GM12892 (cell line): ENCODE data around the gene PLEKHN1.

ENCODE experiments used
- POLR2A ChIP-seq: IDR thresholded peaks from 2 replicates; pipeline ENCODE4 v1.6.1; 2011; ENCODE audit warnings: low read depth, low read length, control low read depth
- POLR2AphosphoS5 ChIP-seq: IDR thresholded peaks from 2 replicates; pipeline ENCODE4 v1.6.1; 2011; ENCODE audit warnings: low read depth, low read length, control low read depth
- TAF1 ChIP-seq: IDR thresholded peaks from 2 replicates; pipeline ENCODE4 v1.6.1; 2011; ENCODE audit warnings: low read depth, mild to moderate bottlenecking, control low read depth, low read length, borderline replicate concordance

DNA sequence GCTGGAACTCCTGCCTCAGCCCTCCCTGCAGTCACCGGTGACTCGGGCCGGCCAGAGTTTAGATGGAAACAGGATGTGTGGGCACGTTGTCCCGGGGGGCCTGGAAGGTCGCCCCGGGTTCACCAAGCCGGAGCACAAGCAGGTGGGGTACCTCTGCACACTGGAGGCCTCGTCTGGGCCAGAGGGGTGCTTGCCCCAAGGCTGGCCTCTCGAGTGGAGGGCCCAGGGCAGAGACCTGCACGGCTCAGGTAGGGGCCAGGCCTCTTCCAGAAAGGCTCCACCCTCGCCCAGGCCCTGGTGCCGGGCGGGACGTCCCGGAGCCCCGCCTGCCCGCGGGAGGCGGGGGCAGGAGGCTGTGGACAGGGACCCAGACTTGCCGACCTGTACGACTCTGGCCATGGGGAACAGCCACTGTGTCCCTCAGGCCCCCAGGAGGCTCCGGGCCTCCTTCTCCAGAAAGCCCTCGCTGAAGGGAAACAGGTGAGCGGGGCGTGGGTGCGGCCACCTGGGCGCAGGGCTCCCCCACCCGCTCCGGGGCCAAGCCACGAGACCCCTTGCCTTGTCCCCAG lies at the start of gene PLEKHN1:
- TF ChIP-seq POLR2A (no peak), POLR2AphosphoS5 (no peak), TAF1 (no peak)
